ENCODE measurements around the gene CASP8AP2. TPM values are rescaled to one million over a fixed set of nuclear protein-coding genes. Genes with fewer than 3 reads are reported as not detected.

CASP8AP2 gene
- total and polyA plus RNA-seq, 9 of the 15 experiments (the other 6 are each of a cell fraction or from before 2014, with no cell fraction given): 10.6 to 30.0 (median 19.1) TPM

DNA sequence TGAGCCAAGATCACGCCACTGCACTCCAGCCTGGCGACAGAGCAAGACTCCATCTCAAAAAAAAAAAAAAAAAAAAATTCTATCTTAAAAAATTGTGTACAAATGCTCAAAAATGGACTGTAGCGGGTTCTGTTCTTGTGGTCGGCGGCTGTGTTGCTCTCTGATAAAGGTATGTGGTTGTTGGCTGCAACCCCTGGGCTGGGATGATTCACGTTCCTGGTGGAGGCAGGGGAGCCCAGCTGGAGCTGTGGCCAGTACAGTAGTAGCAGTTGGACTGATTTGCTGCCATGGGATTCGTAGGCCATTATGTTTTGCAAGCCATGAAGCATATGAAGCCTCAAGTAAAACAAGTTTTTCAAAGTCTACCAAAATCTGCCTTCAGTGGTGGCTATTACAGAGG, 32.4 kb upstream of the CASP8AP2 start:
- Histone ChIP-seq H3K4me1 (replicated peaks in 1 of 2; ENCODE audit: control insufficient read depth in 2 of 2, insufficient read depth in 2 of 2, low read length in 2 of 2) (peaks cover 0 to 3% of the 10 kb centered on the region in 2 experiments; a peak in 1 of 5 replicates), H3K27me3 (ENCODE audit: control insufficient read depth in 2 of 2, insufficient read depth in 2 of 2, low read length in 2 of 2) (no peaks in the 10 kb centered on the region), H4K20me1 (replicated peaks; ENCODE audit: control insufficient read depth, insufficient read depth, low read length) (no peaks in the 10 kb centered on the region), H3K9me1 (ENCODE audit: control insufficient read depth, insufficient read depth, low read length) (no peaks in the 10 kb centered on the region), H3K4me2 (ENCODE audit: insufficient read depth, low read length) (peak overlapping the region; percentile 23; the same call in 1 of the 2 replicates), H3K9ac (ENCODE audit: insufficient read depth in 1 of 2, low read depth in 2 of 2, low read length in 2 of 2) (no peak overlapping the region), H3K79me2 (ENCODE audit: control insufficient read depth, insufficient read depth, low read length) (peaks cover 37% of the 10 kb centered on the region), H3K4me3 (no peak overlapping the region), H3K9me3 (replicated peaks; ENCODE audit: control insufficient read depth, insufficient read depth, low read depth, low read length) (no peaks in the 10 kb centered on the region), H3K36me3 (ENCODE audit: control insufficient read depth, insufficient read depth, low read length) (peaks cover 87% of the 10 kb centered on the region), H3K27ac (ENCODE audit: extremely low read depth, low read depth, low read length) (no peak overlapping the region), H2AFZ (ENCODE audit: low read depth, low read length) (no peak overlapping the region)
- peak; percentile 75 for ATAC-seq
- peak; percentile 79 for FAIRE-seq
- 35% methylated on average over 7 of the region's 7 CpGs for WGBS (ENCODE audit: insufficient coverage, low coverage, missing lambda C conversion rate)
- peak in 2 of 4 experiments; percentile 65 to 74 for DNase-seq (ENCODE audit: extremely low read depth in 1 of 4, low spot score in 3 of 4)
- CTCF ChIA-PET (ENCODE audit: low intra/inter-chr PET ratio): no interaction called here
- intact Hi-C loops (cut with micrococcal nuclease) (no loop called here), in situ Hi-C loops (cut with MboI) (no loop called here)
- BruUV-seq (replicated peaks): no TSS peak
- POLR2A ChIA-PET: no interaction called here
- TF ChIP-seq GTF2A2 (tag; IDR thresholded peaks at IDR 0.05) (no peak), RBM14 (IDR thresholded peaks at IDR 0.05; ENCODE audit: borderline replicate concordance, insufficient read depth, low read depth, low read length) (no peak), EZH2 (IDR thresholded peaks at IDR 0.05; ENCODE audit: borderline replicate concordance, low read depth, low read length) (no peak), OTX1 (CRISPR knock-in tag; IDR thresholded peaks at IDR 0.05) (no peak), HSF4 (CRISPR knock-in tag; IDR thresholded peaks at IDR 0.05; ENCODE audit: borderline replicate concordance) (no peak), TAF7 (tag; IDR thresholded peaks at IDR 0.05) (no peak), MEIS2 (IDR thresholded peaks at IDR 0.05; ENCODE audit: partially characterized antibody) (no peak), GABPB1 (CRISPR knock-in tag; IDR thresholded peaks at IDR 0.05) (no peak), ZBTB1 (CRISPR knock-in tag; IDR thresholded peaks at IDR 0.05; ENCODE audit: borderline replicate concordance, low read depth) (no peak), CCNT2 (IDR thresholded peaks at IDR 0.05; ENCODE audit: borderline replicate concordance, extremely low read depth, insufficient read length, low read depth, low read length) (no peak), ZFX (CRISPR knock-in tag; IDR thresholded peaks at IDR 0.05) (no peak), TARDBP (IDR thresholded peaks at IDR 0.05) (no peak), MECOM (CRISPR knock-in tag; IDR thresholded peaks at IDR 0.05) (no peak)
- TF ChIP-seq, protein P1, sequence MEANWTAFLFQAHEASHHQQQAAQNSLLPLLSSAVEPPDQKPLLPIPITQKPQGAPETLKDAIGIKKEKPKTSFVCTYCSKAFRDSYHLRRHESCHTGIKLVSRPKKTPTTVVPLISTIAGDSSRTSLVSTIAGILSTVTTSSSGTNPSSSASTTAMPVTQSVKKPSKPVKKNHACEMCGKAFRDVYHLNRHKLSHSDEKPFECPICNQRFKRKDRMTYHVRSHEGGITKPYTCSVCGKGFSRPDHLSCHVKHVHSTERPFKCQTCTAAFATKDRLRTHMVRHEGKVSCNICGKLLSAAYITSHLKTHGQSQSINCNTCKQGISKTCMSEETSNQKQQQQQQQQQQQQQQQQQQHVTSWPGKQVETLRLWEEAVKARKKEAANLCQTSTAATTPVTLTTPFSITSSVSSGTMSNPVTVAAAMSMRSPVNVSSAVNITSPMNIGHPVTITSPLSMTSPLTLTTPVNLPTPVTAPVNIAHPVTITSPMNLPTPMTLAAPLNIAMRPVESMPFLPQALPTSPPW (CRISPR knock-in tag; IDR thresholded peaks at IDR 0.05): no peak
- TF ChIP-seq, protein P2, sequence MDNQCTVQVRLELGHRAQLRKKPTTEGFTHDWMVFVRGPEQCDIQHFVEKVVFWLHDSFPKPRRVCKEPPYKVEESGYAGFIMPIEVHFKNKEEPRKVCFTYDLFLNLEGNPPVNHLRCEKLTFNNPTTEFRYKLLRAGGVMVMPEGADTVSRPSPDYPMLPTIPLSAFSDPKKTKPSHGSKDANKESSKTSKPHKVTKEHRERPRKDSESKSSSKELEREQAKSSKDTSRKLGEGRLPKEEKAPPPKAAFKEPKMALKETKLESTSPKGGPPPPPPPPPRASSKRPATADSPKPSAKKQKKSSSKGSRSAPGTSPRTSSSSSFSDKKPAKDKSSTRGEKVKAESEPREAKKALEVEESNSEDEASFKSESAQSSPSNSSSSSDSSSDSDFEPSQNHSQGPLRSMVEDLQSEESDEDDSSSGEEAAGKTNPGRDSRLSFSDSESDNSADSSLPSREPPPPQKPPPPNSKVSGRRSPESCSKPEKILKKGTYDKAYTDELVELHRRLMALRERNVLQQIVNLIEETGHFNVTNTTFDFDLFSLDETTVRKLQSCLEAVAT (IDR thresholded peaks at IDR 0.05): peak in 1 of 2 experiments; percentile 76; a peak in 1 of 4 replicates

Measured in K562 (cell line).